ENCODE measurements around the gene CHST11.

The CHST11 gene

DNA sequence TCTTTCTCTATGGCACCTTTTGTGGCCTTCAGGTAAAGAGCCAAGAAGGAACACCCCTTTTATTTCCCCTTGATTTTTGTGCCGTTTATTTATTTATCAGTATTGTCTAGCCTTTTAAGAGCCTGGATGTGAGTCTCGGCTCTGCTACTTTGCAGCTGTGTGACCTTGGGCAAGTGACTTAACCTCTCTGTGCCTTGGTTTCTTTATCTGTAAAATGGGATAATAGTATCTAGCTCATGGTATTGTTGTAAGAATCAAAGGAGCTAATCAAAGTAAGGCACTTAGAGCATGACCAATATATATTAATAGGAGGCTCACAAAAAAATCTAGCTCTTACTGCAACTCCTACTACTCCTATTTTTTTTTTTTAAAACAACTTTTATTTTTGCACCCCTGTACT lies 179.7 kb downstream of the CHST11 start:
- no peak overlapping the region for H3K4me3 ChIP-seq (ENCODE audit: control insufficient read depth, low read depth, low read length)
- TF ChIP-seq, protein P1, sequence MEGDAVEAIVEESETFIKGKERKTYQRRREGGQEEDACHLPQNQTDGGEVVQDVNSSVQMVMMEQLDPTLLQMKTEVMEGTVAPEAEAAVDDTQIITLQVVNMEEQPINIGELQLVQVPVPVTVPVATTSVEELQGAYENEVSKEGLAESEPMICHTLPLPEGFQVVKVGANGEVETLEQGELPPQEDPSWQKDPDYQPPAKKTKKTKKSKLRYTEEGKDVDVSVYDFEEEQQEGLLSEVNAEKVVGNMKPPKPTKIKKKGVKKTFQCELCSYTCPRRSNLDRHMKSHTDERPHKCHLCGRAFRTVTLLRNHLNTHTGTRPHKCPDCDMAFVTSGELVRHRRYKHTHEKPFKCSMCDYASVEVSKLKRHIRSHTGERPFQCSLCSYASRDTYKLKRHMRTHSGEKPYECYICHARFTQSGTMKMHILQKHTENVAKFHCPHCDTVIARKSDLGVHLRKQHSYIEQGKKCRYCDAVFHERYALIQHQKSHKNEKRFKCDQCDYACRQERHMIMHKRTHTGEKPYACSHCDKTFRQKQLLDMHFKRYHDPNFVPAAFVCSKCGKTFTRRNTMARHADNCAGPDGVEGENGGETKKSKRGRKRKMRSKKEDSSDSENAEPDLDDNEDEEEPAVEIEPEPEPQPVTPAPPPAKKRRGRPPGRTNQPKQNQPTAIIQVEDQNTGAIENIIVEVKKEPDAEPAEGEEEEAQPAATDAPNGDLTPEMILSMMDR (IDR thresholded peaks at IDR 0.05; ENCODE audit: control insufficient read depth, insufficient read depth, low read depth, low read length, missing control alignments) = no peak
- no peak for DNase-seq (ENCODE audit: low read depth)

DNA sequence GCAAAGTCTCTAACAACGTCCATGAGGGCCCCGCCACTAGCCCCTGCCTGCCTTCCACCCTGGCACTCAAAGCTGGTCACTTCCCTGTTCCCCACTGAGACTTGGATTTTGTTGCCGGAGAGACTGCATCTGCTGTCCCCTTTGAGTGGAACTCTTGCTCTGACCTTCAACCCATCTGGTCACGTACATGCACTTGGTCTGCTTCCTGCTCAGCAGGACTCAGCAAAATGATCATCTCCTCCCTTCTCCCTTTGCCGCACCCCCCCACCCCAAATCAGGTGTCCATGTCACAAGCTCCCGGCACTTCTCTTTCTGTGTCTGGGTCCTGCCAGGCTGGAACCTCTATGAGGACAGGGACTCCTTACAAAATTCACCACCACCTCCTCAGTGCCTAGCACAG lies 180.9 kb downstream of the CHST11 start:
- DNase-seq (ENCODE audit: low read depth) = no peak
- TF ChIP-seq, protein P1 (IDR thresholded peaks at IDR 0.05; ENCODE audit: control insufficient read depth, insufficient read depth, low read depth, low read length, missing control alignments) = no peak
- no peak overlapping the region for H3K4me3 ChIP-seq (ENCODE audit: control insufficient read depth, low read depth, low read length)

DNA sequence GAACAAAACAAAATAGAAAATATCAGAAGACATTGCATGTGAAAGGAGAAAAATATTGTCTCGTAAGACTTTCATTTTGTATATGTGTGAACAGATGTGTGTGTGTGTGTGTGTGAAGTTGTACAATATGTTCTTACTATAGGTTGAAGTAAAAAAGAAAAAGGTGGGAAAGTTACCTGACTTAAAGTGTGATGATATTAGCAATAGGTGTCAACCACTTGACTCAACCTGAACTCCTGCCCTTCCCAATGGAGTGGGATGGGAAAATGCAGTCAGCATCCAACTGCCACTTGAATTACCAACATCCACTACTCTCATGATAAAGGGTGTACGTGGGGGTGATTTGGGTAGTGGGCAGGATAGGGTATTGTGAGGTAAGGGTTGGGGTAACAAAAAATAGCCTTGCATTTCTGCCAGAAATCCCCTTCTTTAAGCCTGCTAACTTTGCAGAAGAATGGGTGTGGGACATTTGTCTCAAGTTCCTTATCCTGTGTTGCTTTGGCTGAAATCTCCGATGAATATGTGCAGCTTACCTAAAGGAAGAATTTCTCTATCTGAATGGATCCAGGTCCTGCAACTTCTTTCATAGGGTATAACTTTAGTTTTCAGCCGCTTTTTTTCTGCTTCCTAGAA lies 181.6 kb downstream of the CHST11 start:
- DNase-seq (ENCODE audit: low read depth) = no peak
- no peak overlapping the region for H3K4me3 ChIP-seq (ENCODE audit: control insufficient read depth, low read depth, low read length)
- TF ChIP-seq, protein P1 (IDR thresholded peaks at IDR 0.05; ENCODE audit: control insufficient read depth, insufficient read depth, low read depth, low read length, missing control alignments) = no peak

DNA sequence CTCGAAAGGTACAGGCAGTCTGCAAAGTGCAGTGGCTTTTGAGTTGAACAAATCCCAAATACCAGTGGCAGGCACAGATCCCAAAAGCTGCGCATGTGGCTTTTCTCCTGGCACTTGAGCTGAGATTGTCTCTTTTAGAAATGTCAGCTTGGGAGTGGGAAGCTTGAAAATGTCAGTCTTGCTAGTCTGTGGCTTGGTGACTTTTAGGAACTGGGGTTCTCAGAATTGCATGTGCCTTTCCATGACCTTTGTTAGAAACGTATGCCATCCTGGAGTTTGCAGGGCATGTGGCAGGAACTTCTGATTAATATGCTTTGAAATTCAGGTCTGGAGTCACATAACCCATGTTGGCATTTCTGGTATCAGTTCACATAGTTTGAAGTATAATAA lies 182.1 kb downstream of the CHST11 start:
- DNase-seq (ENCODE audit: low read depth) = no peak
- TF ChIP-seq, protein P1 (IDR thresholded peaks at IDR 0.05; ENCODE audit: control insufficient read depth, insufficient read depth, low read depth, low read length, missing control alignments) = no peak
- H3K4me3 ChIP-seq (ENCODE audit: control insufficient read depth, low read depth, low read length) = no peak overlapping the region

DNA sequence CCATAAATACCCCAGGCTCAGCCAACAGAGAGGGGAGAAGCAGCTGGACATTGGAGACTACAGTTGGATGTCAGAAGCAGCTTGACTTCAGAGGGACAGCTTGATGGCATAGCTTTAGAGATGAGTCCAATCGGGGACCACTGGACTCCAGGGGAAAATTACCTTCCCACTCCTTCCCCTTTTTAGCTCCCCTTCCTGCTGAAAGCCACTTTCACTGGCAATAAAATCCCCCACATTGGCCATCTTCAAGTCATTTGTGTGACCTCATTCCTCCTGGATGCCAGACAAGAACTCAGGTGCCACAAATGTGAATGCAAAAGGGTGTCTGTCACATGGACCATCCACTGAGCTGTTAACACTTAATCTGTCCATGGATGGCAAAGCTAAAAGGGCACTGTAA lies 184.2 kb downstream of the CHST11 start:
- TF ChIP-seq, protein P1 (IDR thresholded peaks at IDR 0.05; ENCODE audit: control insufficient read depth, insufficient read depth, low read depth, low read length, missing control alignments) = no peak
- no peak overlapping the region for H3K4me3 ChIP-seq (ENCODE audit: control insufficient read depth, low read depth, low read length)
- DNase-seq (ENCODE audit: low read depth) = no peak

DNA sequence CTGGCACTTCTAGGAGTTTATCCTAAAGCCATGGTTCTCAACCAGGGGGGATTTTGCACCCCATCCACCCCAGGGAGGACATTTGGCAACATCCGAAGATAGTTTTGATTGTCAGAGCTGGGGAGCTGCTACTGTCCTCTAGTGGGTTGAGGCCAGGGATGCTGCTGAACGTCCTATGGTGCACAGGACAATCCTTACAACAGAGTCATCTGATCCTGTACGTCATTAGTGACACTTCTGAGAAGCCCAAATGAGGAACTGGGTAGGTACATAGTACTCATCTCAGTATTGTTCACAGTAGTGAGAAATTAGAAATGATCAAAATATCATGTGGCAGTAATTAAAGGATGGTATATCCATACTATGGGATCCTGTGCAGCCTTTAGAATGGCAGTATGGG lies 185.1 kb downstream of the CHST11 start:
- TF ChIP-seq, protein P1 (IDR thresholded peaks at IDR 0.05; ENCODE audit: control insufficient read depth, insufficient read depth, low read depth, low read length, missing control alignments) = no peak
- no peak for DNase-seq (ENCODE audit: low read depth)
- H3K4me3 ChIP-seq (ENCODE audit: control insufficient read depth, low read depth, low read length) = no peak overlapping the region
